ENCODE data around the gene WRNIP1. TPM values are rescaled to one million over a fixed set of nuclear protein-coding genes. Genes with fewer than 3 reads are reported as not detected.

The WRNIP1 gene
- total RNA-seq, 1 experiment from 2014 or later, result 36.3 TPM

- no peak for TF ChIP-seq ZNF396 (CRISPR knock-in tag; IDR thresholded peaks at IDR 0.05; ENCODE audit: borderline replicate concordance)
- 0 out of 2 replicates have a peak, but pooled peaks have one; percentile 41 for TF ChIP-seq MLX (CRISPR knock-in tag; IDR thresholded peaks at IDR 0.05)
- no peak for TF ChIP-seq EMX1 (CRISPR knock-in tag; IDR thresholded peaks at IDR 0.05)
- no peak; the same call in none of the 2 replicates for TF ChIP-seq TP53 (CRISPR knock-in tag; IDR thresholded peaks at IDR 0.05)
- TF ChIP-seq, protein P1, sequence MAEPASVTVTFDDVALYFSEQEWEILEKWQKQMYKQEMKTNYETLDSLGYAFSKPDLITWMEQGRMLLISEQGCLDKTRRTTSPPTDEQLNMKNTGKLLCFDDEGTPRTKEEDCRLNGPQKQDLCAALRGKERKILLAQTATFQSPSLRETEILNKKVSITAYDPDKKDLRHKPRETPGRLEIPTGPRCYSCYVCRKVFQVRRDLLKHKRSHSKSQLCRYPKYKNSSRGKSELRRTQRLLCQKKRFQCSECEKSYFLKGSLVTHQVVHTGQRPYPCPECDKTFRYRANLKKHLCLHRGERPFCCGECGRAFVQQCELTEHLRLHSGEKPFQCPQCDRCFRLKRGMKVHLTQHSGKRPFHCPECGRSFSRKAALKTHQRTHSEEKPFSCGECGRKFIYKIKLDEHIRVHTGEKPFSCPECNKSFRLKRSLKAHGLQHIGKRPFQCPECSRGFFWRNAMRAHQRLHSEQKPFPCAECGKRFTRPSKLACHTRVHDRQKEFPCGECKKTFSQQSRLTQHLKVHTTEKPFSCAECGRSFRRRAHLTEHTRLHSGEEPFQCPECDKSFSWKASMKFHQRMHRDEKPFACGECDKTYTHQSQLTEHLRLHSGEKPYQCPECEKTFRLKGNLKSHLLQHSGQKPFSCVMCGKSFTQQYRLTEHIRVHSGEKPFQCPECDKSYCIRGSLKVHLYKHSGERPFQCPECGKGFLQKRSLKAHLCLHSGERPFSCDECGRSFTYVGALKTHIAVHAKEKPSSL (CRISPR knock-in tag; conservative IDR thresholded peaks at IDR 0.05), result no peak
- TF ChIP-seq OVOL2 (CRISPR knock-in tag; IDR thresholded peaks at IDR 0.05; ENCODE audit: borderline replicate concordance), result peak; percentile 27; the same call in 1 of the 2 replicates
- no peak for TF ChIP-seq NR3C1 (CRISPR knock-in tag; conservative IDR thresholded peaks at IDR 0.05; ENCODE audit: low read depth)
- no peak for TF ChIP-seq GTF2I (CRISPR knock-in tag; conservative IDR thresholded peaks at IDR 0.05)
- no peak for TF ChIP-seq ETV6 (CRISPR knock-in tag; IDR thresholded peaks at IDR 0.05)
- no peak for TF ChIP-seq ZNF281 (CRISPR knock-in tag; IDR thresholded peaks at IDR 0.05)
- no peak for TF ChIP-seq USF1 (CRISPR knock-in tag; IDR thresholded peaks at IDR 0.05)
Observed at GRCh38 chr6:2765166-2765895, at the start of gene WRNIP1 (continued).

DNA sequence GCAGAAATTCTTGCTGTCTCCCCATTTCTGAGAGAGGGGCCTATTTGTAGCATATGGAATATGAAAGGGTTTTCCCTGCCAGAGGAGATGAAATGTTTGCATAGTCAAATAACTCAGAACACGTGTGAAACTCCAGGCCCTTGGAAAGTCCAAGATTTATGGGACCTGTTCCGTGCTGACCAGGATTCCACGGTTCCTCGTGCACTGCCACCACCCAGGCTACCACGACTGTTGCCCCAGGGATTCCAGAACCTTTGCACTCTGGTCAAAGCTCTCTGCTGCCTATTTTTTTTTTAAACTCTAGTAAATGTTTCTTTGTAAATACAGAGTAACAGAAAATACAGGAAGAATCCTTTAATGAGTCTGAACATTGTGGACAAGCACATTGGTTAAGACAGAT is 49.5 kb upstream of the WRNIP1 start:
- Mint-ChIP-seq H3K36me3 (peaks cover 13% of the 10 kb centered on the region), H3K27ac (no peak overlapping the region), H3K27me3 (ENCODE audit: low read depth) (0 out of 2 replicates have a peak, but pooled peaks cover 4% of the 10 kb centered on the region), H3K4me3 (no peak overlapping the region), H3K9me3 (peaks cover 33% of the 10 kb centered on the region), H3K4me1 (peaks cover 15% of the 10 kb centered on the region)
- no peak for ATAC-seq
- DNase-seq (ENCODE audit: low spot score), result no peak
- ChIA-PET POLR2A (no interaction called here), CTCF (no interaction called here)
- TF ChIP-seq NFATC4 (CRISPR knock-in tag; IDR thresholded peaks at IDR 0.05) (no peak), KAT7 (CRISPR knock-in tag; IDR thresholded peaks at IDR 0.05; ENCODE audit: borderline replicate concordance) (no peak), ARID4B (CRISPR knock-in tag; IDR thresholded peaks at IDR 0.05; ENCODE audit: borderline replicate concordance) (no peak), NR1H2 (CRISPR knock-in tag; IDR thresholded peaks at IDR 0.05) (no peak), FOXP4 (CRISPR knock-in tag; IDR thresholded peaks at IDR 0.05) (no peak), FOXJ3 (CRISPR knock-in tag; IDR thresholded peaks at IDR 0.05; ENCODE audit: borderline replicate concordance) (no peak)
- TF ChIP-seq, protein P2, sequence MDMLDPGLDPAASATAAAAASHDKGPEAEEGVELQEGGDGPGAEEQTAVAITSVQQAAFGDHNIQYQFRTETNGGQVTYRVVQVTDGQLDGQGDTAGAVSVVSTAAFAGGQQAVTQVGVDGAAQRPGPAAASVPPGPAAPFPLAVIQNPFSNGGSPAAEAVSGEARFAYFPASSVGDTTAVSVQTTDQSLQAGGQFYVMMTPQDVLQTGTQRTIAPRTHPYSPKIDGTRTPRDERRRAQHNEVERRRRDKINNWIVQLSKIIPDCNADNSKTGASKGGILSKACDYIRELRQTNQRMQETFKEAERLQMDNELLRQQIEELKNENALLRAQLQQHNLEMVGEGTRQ (CRISPR knock-in tag; IDR thresholded peaks at IDR 0.05), result no peak

Measured in WTC11 (cell line).